Fibroblast of the aortic adventitia (primary cell): ENCODE measurements around the gene TNKS1BP1. TPM values are rescaled to one million over a fixed set of nuclear protein-coding genes. Genes with fewer than 3 reads are reported as not detected.
"Not testable (repeated sequence)": the region's sequence is repeated elsewhere in the genome, so short reads cannot be mapped to it uniquely, and the experiment has no call there.

Experiments
- DNase-seq: peaks from one replicate; pipeline ENCODE4 v3.0.0-alpha.2; 2010; ENCODE audit warnings: low read depth
- H3K4me3 ChIP-seq: 2 replicates; pipeline ENCODE4 v1.5.1; 2011; ENCODE audit warnings: low read depth, mild to moderate bottlenecking, control low read depth, low read length, moderate library complexity
- total RNA-seq: library from RNA; depleted of rRNA; stranded (reverse); fragments of >200 nt; gene quantifications from 2 replicates; pipeline ENCODE4 v1.2.3, GENCODE V29; 2012; ENCODE audit warnings: low replicate concordance
- TF ChIP-seq, protein P1 (sequence below): IDR thresholded peaks from 2 replicates; pipeline ENCODE4 v1.5.1; 2011; ENCODE audit warnings: mild to moderate bottlenecking, low read length, control low read depth, inconsistent platforms; ENCODE audit not compliant: insufficient read depth

The TNKS1BP1 gene
- total RNA-seq, 1 donor, result 70.0 TPM

DNA sequence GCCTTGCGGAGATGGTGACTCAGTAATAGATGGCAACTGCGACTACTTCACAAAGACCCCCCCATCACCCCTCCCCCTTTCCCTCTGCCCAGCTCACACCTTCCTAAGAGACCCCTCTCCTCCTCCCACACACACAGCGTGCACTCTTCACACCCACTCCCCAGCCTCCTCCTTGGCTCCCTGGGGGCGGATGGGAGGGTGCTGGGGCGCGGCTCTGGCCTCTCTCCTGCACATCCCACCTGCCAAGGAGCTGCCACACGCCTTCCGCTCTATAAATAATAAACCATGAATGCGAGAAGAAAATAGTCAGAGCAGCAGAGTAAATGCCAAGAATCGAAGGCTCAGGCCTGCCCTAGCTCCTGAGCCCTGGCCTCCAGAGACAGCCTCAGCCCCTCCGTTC is 17.9 kb upstream of the TNKS1BP1 start:
- no peak for DNase-seq
- TF ChIP-seq, protein P1, sequence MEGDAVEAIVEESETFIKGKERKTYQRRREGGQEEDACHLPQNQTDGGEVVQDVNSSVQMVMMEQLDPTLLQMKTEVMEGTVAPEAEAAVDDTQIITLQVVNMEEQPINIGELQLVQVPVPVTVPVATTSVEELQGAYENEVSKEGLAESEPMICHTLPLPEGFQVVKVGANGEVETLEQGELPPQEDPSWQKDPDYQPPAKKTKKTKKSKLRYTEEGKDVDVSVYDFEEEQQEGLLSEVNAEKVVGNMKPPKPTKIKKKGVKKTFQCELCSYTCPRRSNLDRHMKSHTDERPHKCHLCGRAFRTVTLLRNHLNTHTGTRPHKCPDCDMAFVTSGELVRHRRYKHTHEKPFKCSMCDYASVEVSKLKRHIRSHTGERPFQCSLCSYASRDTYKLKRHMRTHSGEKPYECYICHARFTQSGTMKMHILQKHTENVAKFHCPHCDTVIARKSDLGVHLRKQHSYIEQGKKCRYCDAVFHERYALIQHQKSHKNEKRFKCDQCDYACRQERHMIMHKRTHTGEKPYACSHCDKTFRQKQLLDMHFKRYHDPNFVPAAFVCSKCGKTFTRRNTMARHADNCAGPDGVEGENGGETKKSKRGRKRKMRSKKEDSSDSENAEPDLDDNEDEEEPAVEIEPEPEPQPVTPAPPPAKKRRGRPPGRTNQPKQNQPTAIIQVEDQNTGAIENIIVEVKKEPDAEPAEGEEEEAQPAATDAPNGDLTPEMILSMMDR, result no peak
- no peak overlapping the region for H3K4me3 ChIP-seq

DNA sequence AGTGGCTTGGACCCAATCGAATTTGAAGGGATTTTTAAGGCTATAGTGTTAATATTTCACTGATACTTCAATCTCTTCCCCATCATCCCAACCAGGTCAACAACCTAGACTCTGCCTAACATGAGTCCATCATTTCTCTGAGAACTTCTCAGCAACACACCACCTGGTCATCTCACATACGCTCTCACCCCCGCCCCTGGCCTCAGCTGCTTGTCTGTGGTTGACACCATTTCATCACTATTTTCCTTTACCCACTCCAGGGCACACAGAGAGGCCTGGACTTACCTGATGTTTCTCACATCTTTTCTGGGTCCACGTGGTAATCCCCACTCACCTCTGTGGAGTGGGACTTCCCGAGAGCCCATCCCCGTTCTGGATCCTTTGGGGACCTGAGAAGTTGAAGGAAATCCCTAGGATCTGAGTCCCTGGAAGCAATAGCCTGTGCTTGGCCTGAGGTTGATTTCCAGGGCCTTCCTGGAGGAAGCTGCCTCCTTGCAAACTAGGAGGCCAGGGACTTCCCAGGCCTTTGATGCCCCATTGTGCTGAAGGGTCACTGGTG is 16.6 kb upstream of the TNKS1BP1 start:
- no peak overlapping the region for H3K4me3 ChIP-seq
- DNase-seq, result no peak
- TF ChIP-seq, protein P1, result no peak

DNA sequence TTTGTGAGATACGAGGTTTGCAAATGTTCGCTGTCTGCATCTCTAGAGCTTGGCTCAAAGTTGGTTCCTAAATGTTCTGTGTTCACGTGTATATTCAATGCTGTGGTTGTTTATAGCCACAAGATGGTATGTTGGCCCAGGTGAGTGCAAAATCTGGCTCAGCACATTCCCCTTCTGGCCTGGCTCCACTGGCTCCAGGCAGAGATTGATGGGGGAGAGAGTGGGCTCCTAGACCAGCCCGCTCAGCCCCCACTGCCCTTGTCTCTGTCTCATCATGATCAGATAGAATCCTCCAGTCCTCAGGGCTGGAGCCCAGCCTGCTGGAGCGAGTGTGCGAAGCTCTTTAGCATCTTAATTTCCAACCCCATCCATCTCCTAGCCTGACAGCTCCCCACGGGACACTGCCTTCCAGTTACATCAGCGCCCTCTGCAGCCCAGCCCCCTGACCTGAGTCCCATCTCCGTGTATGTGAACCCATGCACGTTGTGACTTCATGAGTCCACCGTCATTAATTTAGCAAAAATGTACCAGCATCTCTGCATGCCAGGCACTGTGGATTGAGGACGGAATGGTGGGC is 15.4 kb upstream of the TNKS1BP1 start:
- H3K4me3 ChIP-seq, result no peak overlapping the region
- no peak for DNase-seq
- TF ChIP-seq, protein P1, result no peak

DNA sequence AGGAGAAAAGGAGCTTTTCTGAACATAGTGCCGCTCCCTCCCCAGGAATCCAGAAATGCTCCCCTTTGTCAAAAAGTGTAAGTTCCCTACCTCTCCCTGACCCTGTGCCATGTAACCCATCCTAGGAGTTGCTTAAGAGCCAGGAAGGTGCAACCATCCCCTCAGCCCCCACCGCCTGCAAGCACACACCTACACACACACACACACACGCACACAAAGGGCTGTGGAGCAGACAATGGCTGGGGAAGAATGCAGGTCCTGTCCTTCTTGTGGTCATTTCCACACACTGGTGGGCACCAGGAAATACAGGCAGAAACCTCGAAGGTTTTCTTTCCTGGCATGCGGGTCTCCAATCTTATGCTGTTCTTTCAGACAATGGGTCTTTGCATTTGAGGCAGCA is 14.6 kb upstream of the TNKS1BP1 start:
- TF ChIP-seq, protein P1, result no peak
- no peak for DNase-seq
- no peak overlapping the region for H3K4me3 ChIP-seq

DNA sequence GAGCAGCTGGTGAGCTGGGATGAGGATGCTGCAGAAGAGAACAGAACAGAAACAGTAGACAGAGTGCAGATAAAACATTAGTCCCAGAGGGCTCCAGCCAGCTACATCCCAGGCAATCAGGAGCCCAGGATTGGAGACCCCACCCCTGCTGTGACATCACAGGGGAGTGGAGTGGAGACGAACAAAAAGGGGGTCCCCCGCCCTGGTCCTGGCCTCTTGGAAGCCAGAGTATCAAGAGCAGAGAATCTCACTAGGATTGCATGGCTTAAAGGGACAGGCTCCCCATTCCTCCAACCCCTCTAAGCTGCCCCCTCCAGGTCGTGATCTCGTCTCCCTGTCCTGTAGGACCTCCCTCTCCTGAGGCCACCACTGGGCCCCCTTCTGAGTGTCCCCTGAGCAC is 13.4 kb upstream of the TNKS1BP1 start, which contains the start of gene P2RX3:
P2RX3 (plus strand) TSS at position 211 of the 400 bp plus-strand sequence. CDS start 199 bp downstream, outside the sequence.
- DNase-seq, result no peak
- TF ChIP-seq, protein P1, result no peak
- H3K4me3 ChIP-seq, result no peak within 1 kb of the TSS

DNA sequence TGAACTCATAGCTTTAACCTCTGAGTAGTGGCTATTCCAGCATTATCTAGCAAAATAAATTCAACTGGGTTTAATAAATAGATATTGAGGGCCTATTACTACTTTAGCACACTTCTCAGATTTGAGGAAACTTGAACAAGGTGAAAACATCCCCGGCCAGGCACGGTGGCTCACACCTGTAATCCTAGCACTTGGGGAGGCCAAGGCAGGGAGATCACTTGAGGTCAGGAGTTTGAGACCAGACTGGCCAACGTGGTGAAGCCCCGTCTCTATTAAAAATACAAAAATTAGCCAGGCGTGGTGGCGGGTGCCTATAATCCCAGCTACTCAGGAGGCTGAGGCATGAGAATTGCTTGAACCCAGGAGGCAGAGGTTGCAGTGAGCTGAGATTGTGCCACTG is 12.1 kb upstream of the TNKS1BP1 start:
- not testable (repeated sequence) for H3K4me3 ChIP-seq, DNase-seq

DNA sequence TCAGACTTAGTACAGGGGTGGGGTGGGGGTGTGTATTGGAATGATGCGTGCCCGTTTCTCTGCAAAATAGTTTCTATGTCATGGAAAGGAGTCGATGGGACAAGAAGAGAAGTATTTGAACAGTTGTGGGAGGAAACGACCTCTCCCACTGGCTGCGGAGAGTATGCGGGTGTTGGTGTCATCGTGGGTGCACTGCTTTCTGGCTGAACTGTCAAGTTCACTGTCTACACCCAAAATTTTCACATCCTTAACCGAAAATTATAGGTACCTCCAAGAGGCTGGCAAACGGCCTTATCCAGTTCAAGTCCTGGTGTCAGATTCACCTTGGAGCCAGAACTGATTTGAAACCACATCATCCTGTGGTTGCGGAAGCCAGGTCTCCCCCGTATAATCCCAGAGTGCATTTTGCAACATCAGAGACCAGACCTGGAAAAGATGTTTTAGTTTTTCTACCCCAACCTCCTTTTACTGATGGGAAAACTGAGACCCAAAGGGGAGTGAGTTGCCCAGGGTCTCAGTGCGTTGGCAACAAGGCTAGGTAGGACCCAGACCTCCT is 11.4 kb upstream of the TNKS1BP1 start:
- TF ChIP-seq, protein P1, result no peak
- H3K4me3 ChIP-seq, result peak overlapping the region; percentile 85
- DNase-seq, result no peak
